ENCODE data around the gene SORCS2. TPM values are rescaled to one million over a fixed set of nuclear protein-coding genes. Genes with fewer than 3 reads are reported as not detected.

Gene SORCS2
- total and polyA plus RNA-seq, 4 donors, result 2.2 to 7.7 (median 2.5) TPM

DNA sequence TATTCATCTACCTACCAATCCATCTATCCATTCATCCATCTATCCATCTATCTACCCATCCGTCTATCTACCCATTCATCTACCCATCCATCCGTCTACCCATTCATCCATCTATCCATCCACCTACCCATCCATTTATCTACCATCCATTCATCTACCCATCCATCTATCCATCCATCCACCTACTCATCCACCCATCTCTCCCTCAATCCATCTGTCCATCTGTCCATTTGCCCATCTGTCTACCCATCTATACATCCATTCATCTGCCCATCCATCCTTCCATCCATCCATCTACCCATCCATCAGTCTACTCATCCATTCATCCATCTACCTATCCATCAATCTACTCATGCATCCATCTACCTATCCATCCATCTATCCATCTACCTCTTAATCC lies 369.2 kb downstream of the SORCS2 start:
- ATAC-seq (ENCODE audit: insufficient read depth, low FRiP score), result no peak
- Histone ChIP-seq H3K4me1 (ENCODE audit: control insufficient read depth in 5 of 5, insufficient read depth in 5 of 5, low read length in 5 of 5) (no peaks in the 10 kb centered on the region), H3K27me3 (ENCODE audit: control insufficient read depth in 3 of 3, insufficient read depth in 3 of 3, low read length in 2 of 3) (peaks cover 0 to 11% (median 0%) of the 10 kb centered on the region in 3 donors), H3K9ac (ENCODE audit: insufficient read depth in 1 of 2, low read length in 2 of 2) (no peak overlapping the region), H3K27ac (ENCODE audit: low read depth in 1 of 2, low read length in 1 of 2) (no peak overlapping the region), H3K4me3 (no peak overlapping the region), H3K9me3 (ENCODE audit: control insufficient read depth in 4 of 4, insufficient read depth in 3 of 4, low read length in 3 of 4) (peaks cover 0 to 15% (median under 1%) of the 10 kb centered on the region in 4 donors), H3K36me3 (ENCODE audit: control insufficient read depth in 4 of 4, insufficient read depth in 4 of 4, low read length in 4 of 4) (no peaks in the 10 kb centered on the region)
- no peak for DNase-seq
- 70 to 84% methylated on average over 2 of the region's 2 CpGs for WGBS, 2 donors
- TF ChIP-seq, protein P1, sequence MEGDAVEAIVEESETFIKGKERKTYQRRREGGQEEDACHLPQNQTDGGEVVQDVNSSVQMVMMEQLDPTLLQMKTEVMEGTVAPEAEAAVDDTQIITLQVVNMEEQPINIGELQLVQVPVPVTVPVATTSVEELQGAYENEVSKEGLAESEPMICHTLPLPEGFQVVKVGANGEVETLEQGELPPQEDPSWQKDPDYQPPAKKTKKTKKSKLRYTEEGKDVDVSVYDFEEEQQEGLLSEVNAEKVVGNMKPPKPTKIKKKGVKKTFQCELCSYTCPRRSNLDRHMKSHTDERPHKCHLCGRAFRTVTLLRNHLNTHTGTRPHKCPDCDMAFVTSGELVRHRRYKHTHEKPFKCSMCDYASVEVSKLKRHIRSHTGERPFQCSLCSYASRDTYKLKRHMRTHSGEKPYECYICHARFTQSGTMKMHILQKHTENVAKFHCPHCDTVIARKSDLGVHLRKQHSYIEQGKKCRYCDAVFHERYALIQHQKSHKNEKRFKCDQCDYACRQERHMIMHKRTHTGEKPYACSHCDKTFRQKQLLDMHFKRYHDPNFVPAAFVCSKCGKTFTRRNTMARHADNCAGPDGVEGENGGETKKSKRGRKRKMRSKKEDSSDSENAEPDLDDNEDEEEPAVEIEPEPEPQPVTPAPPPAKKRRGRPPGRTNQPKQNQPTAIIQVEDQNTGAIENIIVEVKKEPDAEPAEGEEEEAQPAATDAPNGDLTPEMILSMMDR (IDR thresholded peaks at IDR 0.05; ENCODE audit: control extremely low read depth, extremely low read depth), result no peak

DNA sequence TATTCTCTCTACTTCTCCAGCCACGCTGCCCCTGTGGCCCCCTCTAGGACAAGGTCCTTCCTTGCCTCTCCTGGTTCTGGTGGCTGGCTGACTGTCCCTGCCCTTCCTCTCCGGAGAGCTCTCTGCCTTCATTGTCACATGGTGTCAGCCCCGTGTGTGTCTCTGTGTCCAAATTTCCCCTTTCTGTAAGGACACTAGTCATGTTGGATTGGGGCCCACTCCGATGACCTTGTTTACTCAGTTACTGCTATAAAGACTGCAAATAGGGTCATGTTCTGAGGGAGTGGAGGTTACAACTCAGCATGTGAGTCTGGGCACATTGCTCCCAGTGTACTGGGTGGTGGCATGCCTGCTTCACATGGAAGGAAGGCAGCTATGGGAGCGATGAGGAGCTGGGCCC lies 371.9 kb downstream of the SORCS2 start:
- ATAC-seq (ENCODE audit: insufficient read depth, low FRiP score) (no peak), DNase-seq (no peak)
- TF ChIP-seq, protein P1 (IDR thresholded peaks at IDR 0.05; ENCODE audit: control extremely low read depth, extremely low read depth), result no peak
- Histone ChIP-seq H3K4me3 (no peak overlapping the region), H3K27me3 (ENCODE audit: control insufficient read depth in 3 of 3, insufficient read depth in 3 of 3, low read length in 2 of 3) (peaks cover 0 to 13% (median 0%) of the 10 kb centered on the region in 3 donors), H3K9me3 (ENCODE audit: control insufficient read depth in 4 of 4, insufficient read depth in 3 of 4, low read length in 3 of 4) (peaks cover 0 to 20% (median under 1%) of the 10 kb centered on the region in 4 donors), H3K4me1 (ENCODE audit: control insufficient read depth in 5 of 5, insufficient read depth in 5 of 5, low read length in 5 of 5) (no peaks in the 10 kb centered on the region), H3K9ac (ENCODE audit: insufficient read depth in 1 of 2, low read length in 2 of 2) (no peak overlapping the region), H3K27ac (ENCODE audit: low read depth in 1 of 2, low read length in 1 of 2) (no peak overlapping the region), H3K36me3 (ENCODE audit: control insufficient read depth in 4 of 4, insufficient read depth in 4 of 4, low read length in 4 of 4) (no peaks in the 10 kb centered on the region)
- WGBS, 2 donors, result 77% methylated on average over 5 of the region's 5 CpGs

DNA sequence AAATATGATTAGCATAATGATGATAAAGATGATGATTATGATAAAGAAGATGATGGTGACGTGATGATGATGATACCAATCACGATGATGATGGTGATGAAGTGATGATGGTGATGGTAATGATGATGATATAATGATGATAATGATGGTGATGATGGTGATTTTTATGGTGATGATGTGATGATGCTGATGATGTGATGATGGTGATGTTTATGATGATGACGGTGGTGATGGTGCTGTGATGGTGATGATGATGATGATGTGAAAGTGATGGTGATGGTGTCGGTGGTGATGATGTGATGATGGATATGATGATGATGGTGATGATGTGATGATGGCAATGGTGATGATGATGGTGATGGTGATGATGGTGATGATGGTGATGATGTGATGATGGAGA lies 373.1 kb downstream of the SORCS2 start:
- ATAC-seq (ENCODE audit: insufficient read depth, low FRiP score) (no peak), DNase-seq (peak in 2 of 3 donors; percentile 3 to 4)
- Histone ChIP-seq H3K36me3 (ENCODE audit: control insufficient read depth in 4 of 4, insufficient read depth in 4 of 4, low read length in 4 of 4) (no peaks in the 10 kb centered on the region), H3K27ac (ENCODE audit: low read depth in 1 of 2, low read length in 1 of 2) (no peak overlapping the region), H3K4me3 (no peak overlapping the region), H3K9ac (ENCODE audit: insufficient read depth in 1 of 2, low read length in 2 of 2) (no peak overlapping the region), H3K4me1 (ENCODE audit: control insufficient read depth in 5 of 5, insufficient read depth in 5 of 5, low read length in 5 of 5) (no peaks in the 10 kb centered on the region), H3K27me3 (ENCODE audit: control insufficient read depth in 3 of 3, insufficient read depth in 3 of 3, low read length in 2 of 3) (peaks cover 0 to 17% (median 0%) of the 10 kb centered on the region in 3 donors), H3K9me3 (ENCODE audit: control insufficient read depth in 4 of 4, insufficient read depth in 3 of 4, low read length in 3 of 4) (peaks cover 0 to 27% (median under 1%) of the 10 kb centered on the region in 4 donors)
- TF ChIP-seq, protein P1 (IDR thresholded peaks at IDR 0.05; ENCODE audit: control extremely low read depth, extremely low read depth), result no peak
- WGBS, 2 donors, result 89 to 95% methylated on average over 4 of the region's 4 CpGs
